PC-9 (cell line): ENCODE data around the gene SMIM38. TPM values are rescaled to one million over a fixed set of nuclear protein-coding genes. Genes with fewer than 3 reads are reported as not detected.

Experiments used
- BruUV-seq: library from RNA; stranded (reverse); fragments of 400-500 nt; replicated peaks from 2 replicates; lab custom pipeline; 2021; lab: Mats Ljungman, UMichigan
- CTCF ChIA-PET: fragments of 300-600 bp; sonication (Branson Sonifier 250); formaldehyde crosslinking; loops from one replicate; lab custom pipeline; 2022; ENCODE audit warnings: antibody characterized with exemption; lab: Charles Lee
- POLR2A ChIA-PET: fragments of 300-600 bp; sonication (Branson Sonifier 250); formaldehyde crosslinking; loops from one replicate; lab custom pipeline; 2022; ENCODE audit warnings: antibody characterized with exemption; ENCODE audit not compliant: unreplicated experiment; lab: Charles Lee
- DNase-seq, 2 experiments: peaks; one replicate each; pipeline versions ENCODE4 v3.0.0 to v3.0.0-alpha.2; 2015 to 2022; ENCODE audit warnings: mixed read lengths in 1 of 2
- H2AFZ ChIP-seq: fragments of 200-600 bp; sonication (generic); 2 replicates; pipeline ENCODE4 v1.8.1; 2017; ENCODE audit warnings: antibody characterized with exemption
- H3F3A ChIP-seq: fragments of 200-600 bp; sonication (generic); 2 replicates; pipeline ENCODE4 v1.8.1; 2017; ENCODE audit warnings: antibody characterized with exemption, mild to moderate bottlenecking, low read depth; ENCODE audit not compliant: insufficient read depth
- H3K27ac ChIP-seq: fragments of 200-600 bp; sonication (generic); 2 replicates; pipeline ENCODE4 v1.6.1; 2016; ENCODE audit warnings: mixed run types
- H3K27me3 ChIP-seq: fragments of 200-600 bp; sonication (generic); 2 replicates; pipeline ENCODE4 v1.6.1; 2016; ENCODE audit warnings: low read depth, mixed run types; ENCODE audit not compliant: insufficient read depth
- H3K36me3 ChIP-seq: fragments of 200-600 bp; sonication (generic); 2 replicates; pipeline ENCODE4 v1.6.1; 2016; ENCODE audit warnings: low read depth, mixed run types
- H3K4me1 ChIP-seq: fragments of 200-600 bp; sonication (generic); replicated peaks from 2 replicates; pipeline ENCODE4 v1.6.1; 2016; ENCODE audit warnings: mixed run types; ENCODE audit not compliant: insufficient read depth
- H3K4me2 ChIP-seq: fragments of 200-600 bp; sonication (generic); 2 replicates; pipeline ENCODE4 v1.6.1; 2017; ENCODE audit warnings: mixed run types
- H3K4me3 ChIP-seq: fragments of 200-600 bp; sonication (generic); 2 replicates; pipeline ENCODE4 v1.6.1; 2016; ENCODE audit warnings: mixed run types
- H3K79me2 ChIP-seq: fragments of 200-600 bp; sonication (generic); 2 replicates; pipeline ENCODE4 v1.6.1; 2017; ENCODE audit warnings: low read depth, mixed run types
- H3K9me2 ChIP-seq: fragments of 200-600 bp; sonication (generic); 2 replicates; pipeline ENCODE4 v1.8.1; 2017; ENCODE audit warnings: mild to moderate bottlenecking; ENCODE audit not compliant: insufficient read depth
- H3K9me3 ChIP-seq: fragments of 200-600 bp; sonication (generic); 2 replicates; pipeline ENCODE4 v1.8.1; 2016; ENCODE audit warnings: low read depth; ENCODE audit not compliant: insufficient read depth
- H4K20me1 ChIP-seq: fragments of 200-600 bp; sonication (generic); 2 replicates; pipeline ENCODE4 v1.8.1; 2017; ENCODE audit not compliant: insufficient read depth
- EZH2 ChIP-seq: fragments of 200-600 bp; sonication (generic); IDR thresholded peaks from 2 replicates; pipeline ENCODE4 v1.8.0; 2017; ENCODE audit warnings: antibody characterized with exemption, low read depth
- intact Hi-C: fragments of 100-400 bp; cut with micrococcal nuclease; formaldehyde crosslinking; loops from one replicate; pipeline ENCODE4 v1.10.0; 2022; ENCODE audit not compliant: unreplicated experiment
- total RNA-seq: library from RNA; stranded (reverse); gene quantifications from 2 replicates; pipeline ENCODE4 v1.2.3, GENCODE V29; 2021
- TF ChIP-seq, protein P1 (sequence below): fragments of 200-600 bp; sonication (generic); conservative IDR thresholded peaks from 2 replicates; pipeline ENCODE4 v1.6.1; 2017; ENCODE audit warnings: mixed run types, antibody characterized with exemption, mild to moderate bottlenecking, moderate library complexity

The SMIM38 gene
- total RNA-seq, 1 experiment from 2014 or later: 0.26 TPM

- Histone ChIP-seq H3K27ac (no peak overlapping the region), H3K4me2 (no peak overlapping the region), H3K9me3 (no peaks in the 10 kb centered on the region), H3K27me3 (no peaks in the 10 kb centered on the region), H3K4me3 (no peak overlapping the region), H3F3A (peaks cover 14% of the 10 kb centered on the region; the same call in 1 of the 2 replicates), H3K36me3 (no peaks in the 10 kb centered on the region), H2AFZ (no peak overlapping the region), H4K20me1 (no peaks in the 10 kb centered on the region), H3K4me1 (peaks cover 32% of the 10 kb centered on the region), H3K9me2 (no peaks in the 10 kb centered on the region), H3K79me2 (no peaks in the 10 kb centered on the region)
- no TSS peak for BruUV-seq
- ChIA-PET POLR2A (no interaction called here), CTCF (no interaction called here)
- DNase-seq: no peak
- intact Hi-C loops: no loop called here
- TF ChIP-seq, protein P1, sequence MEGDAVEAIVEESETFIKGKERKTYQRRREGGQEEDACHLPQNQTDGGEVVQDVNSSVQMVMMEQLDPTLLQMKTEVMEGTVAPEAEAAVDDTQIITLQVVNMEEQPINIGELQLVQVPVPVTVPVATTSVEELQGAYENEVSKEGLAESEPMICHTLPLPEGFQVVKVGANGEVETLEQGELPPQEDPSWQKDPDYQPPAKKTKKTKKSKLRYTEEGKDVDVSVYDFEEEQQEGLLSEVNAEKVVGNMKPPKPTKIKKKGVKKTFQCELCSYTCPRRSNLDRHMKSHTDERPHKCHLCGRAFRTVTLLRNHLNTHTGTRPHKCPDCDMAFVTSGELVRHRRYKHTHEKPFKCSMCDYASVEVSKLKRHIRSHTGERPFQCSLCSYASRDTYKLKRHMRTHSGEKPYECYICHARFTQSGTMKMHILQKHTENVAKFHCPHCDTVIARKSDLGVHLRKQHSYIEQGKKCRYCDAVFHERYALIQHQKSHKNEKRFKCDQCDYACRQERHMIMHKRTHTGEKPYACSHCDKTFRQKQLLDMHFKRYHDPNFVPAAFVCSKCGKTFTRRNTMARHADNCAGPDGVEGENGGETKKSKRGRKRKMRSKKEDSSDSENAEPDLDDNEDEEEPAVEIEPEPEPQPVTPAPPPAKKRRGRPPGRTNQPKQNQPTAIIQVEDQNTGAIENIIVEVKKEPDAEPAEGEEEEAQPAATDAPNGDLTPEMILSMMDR: no peak
- TF ChIP-seq EZH2: no peak
These were observed 45.3 kb upstream of the SMIM38 start for GRCh38 chr11:69110451-69110850.

DNA sequence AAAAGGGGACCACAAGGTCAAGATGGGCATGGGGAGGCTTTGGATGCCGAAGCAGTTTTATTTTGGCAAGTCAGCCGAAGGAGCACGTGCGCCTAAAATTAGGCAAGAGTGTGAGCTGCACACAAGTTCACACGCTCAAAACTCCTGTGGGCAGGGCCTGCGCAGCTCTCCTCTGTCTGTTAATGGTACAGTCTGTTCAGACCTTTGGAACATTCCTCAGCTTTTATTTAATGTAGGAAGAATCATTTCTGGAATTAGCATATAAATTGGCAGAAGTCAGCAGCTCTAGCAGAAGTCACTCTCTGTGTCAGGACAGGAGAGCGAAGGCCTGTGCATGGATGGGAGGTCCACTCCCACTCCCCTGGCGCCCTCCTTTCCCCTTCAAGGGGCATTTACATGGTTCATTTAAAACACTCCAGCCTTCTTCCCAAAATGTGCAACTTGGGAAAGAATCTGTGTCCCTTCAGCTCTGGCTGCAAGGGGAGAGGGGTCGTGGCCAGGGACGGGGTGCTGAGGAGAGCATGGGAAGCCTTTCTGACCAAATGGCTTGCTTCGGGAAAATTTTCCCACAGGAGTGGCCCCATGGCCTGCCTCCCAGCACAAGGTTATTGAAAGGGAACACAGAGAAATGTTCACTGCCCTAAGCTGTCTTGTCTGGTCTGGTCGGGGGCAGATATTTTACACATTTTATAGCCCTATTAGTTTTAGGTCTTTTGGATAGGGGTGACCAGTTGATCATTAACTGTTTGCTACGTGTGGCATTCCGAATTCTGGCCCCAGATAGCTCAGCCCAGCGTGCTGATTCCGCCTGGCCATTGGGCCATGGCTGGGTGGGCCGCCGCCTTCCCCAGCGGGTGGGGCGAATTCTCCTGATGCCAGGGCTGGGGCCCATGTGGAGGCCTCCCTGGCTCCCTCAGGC, 43.9 kb upstream of the SMIM38 start:
- no TSS peak for BruUV-seq
- no peak overlapping the region for H3K4me2 ChIP-seq
- H3K4me3 ChIP-seq: no peak overlapping the region
- H3K9me3 ChIP-seq: no peaks in the 10 kb centered on the region
- ChIA-PET POLR2A (no interaction called here), CTCF (no interaction called here)
- H3K4me1 ChIP-seq: peaks cover 33% of the 10 kb centered on the region
- peaks cover 18% of the 10 kb centered on the region; the same call in 1 of the 2 replicates for H3F3A ChIP-seq
- intact Hi-C loops: no loop called here
- no peak for DNase-seq
- TF ChIP-seq EZH2: no peak
- TF ChIP-seq, protein P1: no peak
- H2AFZ ChIP-seq: no peak overlapping the region
- no peaks in the 10 kb centered on the region for H3K27me3 ChIP-seq
- no peaks in the 10 kb centered on the region for H3K9me2 ChIP-seq
- no peaks in the 10 kb centered on the region for H4K20me1 ChIP-seq
- no peak overlapping the region for H3K27ac ChIP-seq
- H3K36me3 ChIP-seq: no peaks in the 10 kb centered on the region
- no peaks in the 10 kb centered on the region for H3K79me2 ChIP-seq

GRCh38 chr11:69113226-69113625, 42.5 kb upstream of the SMIM38 start:
- ChIA-PET CTCF (no interaction called here), POLR2A (interaction anchor here (0.6 kb wide), 1 partner anchor 331 kb away, joined by 4 read pairs; no protein-coding TSS in a partner anchor)
- Histone ChIP-seq H4K20me1 (no peaks in the 10 kb centered on the region), H3K4me3 (no peak overlapping the region), H3K27ac (no peak overlapping the region), H3K4me1 (peaks cover 31% of the 10 kb centered on the region), H3K9me3 (no peaks in the 10 kb centered on the region), H3K27me3 (no peaks in the 10 kb centered on the region), H3K9me2 (no peaks in the 10 kb centered on the region), H3K4me2 (no peak overlapping the region), H2AFZ (no peak overlapping the region), H3F3A (peaks cover 21% of the 10 kb centered on the region; the same call in 1 of the 2 replicates), H3K36me3 (no peaks in the 10 kb centered on the region), H3K79me2 (no peaks in the 10 kb centered on the region)
- BruUV-seq: no TSS peak
- DNase-seq: no peak
- intact Hi-C loops: no loop called here
- TF ChIP-seq EZH2: no peak
- TF ChIP-seq, protein P1: no peak
